Measurements from ENCODE around the gene ATMIN. TPM values are rescaled to one million over a fixed set of nuclear protein-coding genes. Genes with fewer than 3 reads are reported as not detected.

Gene ATMIN
- total and polyA plus RNA-seq, 2 of the 13 experiments (the other 11 are each of a cell fraction or from before 2014, with no cell fraction given) = 34.6 to 60.4 TPM

GRCh38 chr16:81006813-81007695, 28.6 kb upstream of the ATMIN start, which contains the start of the genes CENPN and CMC2 (continued):
- no peak for TF ChIP-seq ZBTB8A (CRISPR knock-in tag; IDR thresholded peaks at IDR 0.05; ENCODE audit: borderline replicate concordance, low read depth)
- no peak for TF ChIP-seq RFX3 (CRISPR knock-in tag; IDR thresholded peaks at IDR 0.05)
- TF ChIP-seq ZNF260 (CRISPR knock-in tag; IDR thresholded peaks at IDR 0.05; ENCODE audit: borderline replicate concordance, low read depth) = no peak
- TF ChIP-seq CREB1 (IDR thresholded peaks at IDR 0.05) = peak; percentile 100
- TF ChIP-seq CREB1 (CRISPR knock-in tag; IDR thresholded peaks at IDR 0.05) = peak; percentile 96
- no peak for TF ChIP-seq RNF219 (CRISPR knock-in tag; IDR thresholded peaks at IDR 0.05)
- 0 out of 2 replicates have a peak, but pooled peaks have one; percentile 5 for TF ChIP-seq RERE (CRISPR knock-in tag; IDR thresholded peaks at IDR 0.05; ENCODE audit: low read depth)
- TF ChIP-seq SP5 (CRISPR knock-in tag; IDR thresholded peaks at IDR 0.05; ENCODE audit: borderline replicate concordance, low read depth) = peak; percentile 8; the same call in 1 of the 2 replicates
- TF ChIP-seq SRSF1 (optimal IDR thresholded peaks at IDR 0.05; ENCODE audit: low read depth, low read length) = peak; percentile 85
- peak; percentile 94 for TF ChIP-seq BATF2 (CRISPR knock-in tag; IDR thresholded peaks at IDR 0.05)
- TF ChIP-seq ZNF672 (CRISPR knock-in tag; IDR thresholded peaks at IDR 0.05) = no peak
- TF ChIP-seq SMAD9 (CRISPR knock-in tag; IDR thresholded peaks at IDR 0.05) = peak; percentile 80; the same call in 1 of the 2 replicates
- TF ChIP-seq ZBTB38 (CRISPR knock-in tag; IDR thresholded peaks at IDR 0.05) = no peak; the same call in 1 of the 2 replicates
- TF ChIP-seq NCOA5 (CRISPR knock-in tag; IDR thresholded peaks at IDR 0.05) = no peak
- peak; percentile 83 for TF ChIP-seq SPEN (CRISPR knock-in tag; IDR thresholded peaks at IDR 0.05; ENCODE audit: low read depth)
- no peak for TF ChIP-seq ZNF550 (CRISPR knock-in tag; IDR thresholded peaks at IDR 0.05; ENCODE audit: borderline replicate concordance)
- peak; percentile 96 for TF ChIP-seq USF2 (IDR thresholded peaks at IDR 0.05; ENCODE audit: low read depth, low read length)
- peak; percentile 98 for TF ChIP-seq USF2 (CRISPR knock-in tag; IDR thresholded peaks at IDR 0.05; ENCODE audit: borderline replicate concordance)
